Peyer's patch (tissue), 4 donors: ENCODE measurements around the gene EXOC4. TPM values are rescaled to one million over a fixed set of nuclear protein-coding genes. Genes with fewer than 3 reads are reported as not detected.

Source experiments
- DNase-seq, 3 donors: peaks; one replicate each; pipeline ENCODE4 v3.0.0-alpha.2; 2017 to 2019
- H3K27ac ChIP-seq, 4 donors: fragments of 200-600 bp; sonication (generic); one replicate each; pipeline ENCODE4 v1.5.1; 2016 to 2019
- H3K27me3 ChIP-seq, 2 donors: fragments of 200-600 bp; sonication (generic); one replicate each; pipeline ENCODE4 v1.5.1; 2019
- H3K36me3 ChIP-seq, 3 donors: fragments of 200-600 bp; sonication (generic); one replicate each; pipeline ENCODE4 v1.5.1; 2016 to 2019
- H3K4me1 ChIP-seq, 4 donors: fragments of 200-600 bp; sonication (generic); one replicate each; pipeline ENCODE4 v1.5.1; 2016 to 2019
- H3K4me3 ChIP-seq, 4 donors: fragments of 200-600 bp; sonication (generic); 1 replicate in 3 of 4; 2 replicates in 1 of 4; pipeline ENCODE4 v1.5.1; 2016 to 2019; ENCODE audit warnings: mild to moderate bottlenecking in 1 of 4
- H3K9me3 ChIP-seq, 4 donors: fragments of 200-600 bp; sonication (generic); one replicate each; pipeline ENCODE4 v1.5.1; 2016 to 2019; ENCODE audit warnings: mild to moderate bottlenecking in 1 of 4
- POLR2A ChIP-seq, 2 donors: fragments of 450-650 bp; IDR thresholded peaks; one replicate each; pipeline ENCODE4 v1.5.1; 2017; ENCODE audit warnings: antibody characterized with exemption in 2 of 2, mild to moderate bottlenecking in 2 of 2, moderate library complexity in 2 of 2
- total RNA-seq, 4 donors: library from RNA; depleted of rRNA; stranded (reverse); fragments of >200 nt; gene quantifications; one replicate each; pipeline ENCODE4 v1.1.0, GENCODE V29; 2016
- TF ChIP-seq, protein P1 (sequence below), 6 experiments: fragments of 450-650 bp in 4 of 6; fragments of 200-600 bp in 2 of 6; sonication (generic) in 1 of 6; IDR thresholded peaks; one replicate each; pipeline ENCODE4 v1.5.1; 2017 to 2019; ENCODE audit warnings: antibody characterized with exemption in 6 of 6, mild to moderate bottlenecking in 3 of 6, moderate library complexity in 1 of 6

The EXOC4 gene
- total RNA-seq, 4 donors from 2014 or later, result 128 to 502 (median 141) TPM

- no peaks in the 10 kb centered on the region for H3K9me3 ChIP-seq
- no peaks in the 10 kb centered on the region for H3K4me1 ChIP-seq
- DNase-seq, result no peak
Observed at GRCh38 chr7:133789974-133790373, 537.1 kb downstream of the EXOC4 start.

DNA sequence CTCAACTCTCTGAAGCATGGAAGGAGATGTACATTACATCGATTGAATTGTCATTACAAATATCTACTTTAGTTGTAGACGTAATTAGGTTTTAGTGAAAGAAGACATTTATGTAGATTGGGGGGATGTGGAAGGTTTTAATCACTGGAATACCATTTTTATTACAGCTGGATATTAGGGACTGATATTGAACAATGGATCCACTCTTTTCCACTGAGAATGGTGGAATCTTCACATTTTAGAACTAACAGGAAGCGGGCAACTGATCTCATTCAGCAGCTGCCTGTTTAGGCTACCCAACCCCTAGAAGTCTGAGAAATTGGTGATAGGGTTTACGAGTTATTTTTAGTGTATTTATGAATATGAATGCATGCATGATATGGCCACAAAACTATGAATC is 538.0 kb downstream of the EXOC4 start:
- no peak for DNase-seq
- no peaks in the 10 kb centered on the region for H3K9me3 ChIP-seq
- no peak overlapping the region for H3K27ac ChIP-seq
- H3K4me1 ChIP-seq, result no peaks in the 10 kb centered on the region
- no peak for TF ChIP-seq POLR2A (IDR thresholded peaks at IDR 0.05)
- TF ChIP-seq, protein P1, sequence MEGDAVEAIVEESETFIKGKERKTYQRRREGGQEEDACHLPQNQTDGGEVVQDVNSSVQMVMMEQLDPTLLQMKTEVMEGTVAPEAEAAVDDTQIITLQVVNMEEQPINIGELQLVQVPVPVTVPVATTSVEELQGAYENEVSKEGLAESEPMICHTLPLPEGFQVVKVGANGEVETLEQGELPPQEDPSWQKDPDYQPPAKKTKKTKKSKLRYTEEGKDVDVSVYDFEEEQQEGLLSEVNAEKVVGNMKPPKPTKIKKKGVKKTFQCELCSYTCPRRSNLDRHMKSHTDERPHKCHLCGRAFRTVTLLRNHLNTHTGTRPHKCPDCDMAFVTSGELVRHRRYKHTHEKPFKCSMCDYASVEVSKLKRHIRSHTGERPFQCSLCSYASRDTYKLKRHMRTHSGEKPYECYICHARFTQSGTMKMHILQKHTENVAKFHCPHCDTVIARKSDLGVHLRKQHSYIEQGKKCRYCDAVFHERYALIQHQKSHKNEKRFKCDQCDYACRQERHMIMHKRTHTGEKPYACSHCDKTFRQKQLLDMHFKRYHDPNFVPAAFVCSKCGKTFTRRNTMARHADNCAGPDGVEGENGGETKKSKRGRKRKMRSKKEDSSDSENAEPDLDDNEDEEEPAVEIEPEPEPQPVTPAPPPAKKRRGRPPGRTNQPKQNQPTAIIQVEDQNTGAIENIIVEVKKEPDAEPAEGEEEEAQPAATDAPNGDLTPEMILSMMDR (IDR thresholded peaks at IDR 0.05), result no peak
- no peaks in the 10 kb centered on the region for H3K27me3 ChIP-seq
- H3K36me3 ChIP-seq, result no peaks in the 10 kb centered on the region
- H3K4me3 ChIP-seq, result no peak overlapping the region

More at GRCh38 chr7:133789974-133790373, 537.1 kb downstream of the EXOC4 start:
- H3K4me3 ChIP-seq, result no peak overlapping the region
- H3K36me3 ChIP-seq, result no peaks in the 10 kb centered on the region
- no peak for TF ChIP-seq POLR2A (IDR thresholded peaks at IDR 0.05)
- TF ChIP-seq, protein P1 (IDR thresholded peaks at IDR 0.05), result no peak
- no peaks in the 10 kb centered on the region for H3K27me3 ChIP-seq
- H3K27ac ChIP-seq, result no peak overlapping the region

- H3K27ac ChIP-seq, result no peak overlapping the region
- no peaks in the 10 kb centered on the region for H3K9me3 ChIP-seq
- no peak overlapping the region for H3K4me3 ChIP-seq
- no peaks in the 10 kb centered on the region for H3K27me3 ChIP-seq
- no peak for DNase-seq
- TF ChIP-seq POLR2A (IDR thresholded peaks at IDR 0.05), result no peak
- TF ChIP-seq, protein P1 (IDR thresholded peaks at IDR 0.05), result no peak
- H3K4me1 ChIP-seq, result no peaks in the 10 kb centered on the region
- H3K36me3 ChIP-seq, result no peaks in the 10 kb centered on the region
Observed at GRCh38 chr7:133794479-133794878, 541.6 kb downstream of the EXOC4 start.

GRCh38 chr7:133795068-133795665 is 542.3 kb downstream of the EXOC4 start:
- H3K4me3 ChIP-seq, result no peak overlapping the region
- no peak overlapping the region for H3K27ac ChIP-seq
- H3K4me1 ChIP-seq, result no peaks in the 10 kb centered on the region
- TF ChIP-seq POLR2A (IDR thresholded peaks at IDR 0.05), result no peak
- TF ChIP-seq, protein P1 (IDR thresholded peaks at IDR 0.05), result no peak
- H3K36me3 ChIP-seq, result no peaks in the 10 kb centered on the region
- no peaks in the 10 kb centered on the region for H3K9me3 ChIP-seq
- no peak for DNase-seq
- H3K27me3 ChIP-seq, result no peaks in the 10 kb centered on the region

DNA sequence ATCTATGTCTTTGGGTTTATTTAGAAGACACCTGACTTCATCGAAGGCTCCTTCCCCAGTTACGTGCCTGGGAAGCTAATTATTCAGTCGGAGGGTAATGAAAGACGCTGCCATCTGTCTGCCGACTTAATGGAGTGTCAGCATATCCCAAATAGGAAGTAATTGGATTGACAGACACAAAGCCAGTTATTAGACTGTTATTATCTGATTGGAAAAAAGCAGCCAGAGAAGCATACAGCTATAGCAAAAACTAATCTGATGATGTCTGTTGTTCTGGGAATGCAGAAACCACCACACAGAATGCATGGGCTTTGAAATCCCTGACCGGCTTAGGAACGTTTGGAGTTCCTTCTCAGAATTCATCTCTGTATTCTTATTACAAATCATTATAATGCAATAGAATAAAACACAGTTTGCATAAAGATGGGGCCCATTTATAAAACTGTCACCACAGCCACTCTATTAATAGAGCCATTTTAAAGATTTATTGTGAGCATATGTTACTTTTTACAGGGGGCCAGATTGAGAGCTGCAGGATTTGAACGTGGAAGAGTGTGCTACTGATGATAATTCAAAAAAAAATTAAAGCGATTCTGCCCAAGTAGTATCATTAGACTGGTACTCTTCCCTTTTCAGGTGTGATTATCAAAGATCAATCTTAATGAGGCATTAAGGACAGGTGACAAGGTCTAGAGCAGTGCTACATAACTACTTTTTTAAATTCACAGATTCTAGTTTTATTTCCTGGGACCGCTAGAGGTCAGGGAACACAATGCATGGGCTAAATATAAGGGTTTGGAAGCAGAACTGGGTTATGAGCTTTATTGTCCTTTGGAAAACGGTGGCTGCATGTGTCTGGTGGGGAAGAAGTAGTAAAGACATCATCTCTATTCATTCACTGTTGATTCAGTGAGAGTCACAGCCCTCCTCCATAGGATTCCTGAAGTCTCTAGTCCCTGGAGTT is 544.2 kb downstream of the EXOC4 start:
- no peak for DNase-seq
- TF ChIP-seq, protein P1 (IDR thresholded peaks at IDR 0.05), result no peak
- H3K4me3 ChIP-seq, result no peak overlapping the region
- H3K9me3 ChIP-seq, result no peaks in the 10 kb centered on the region
- no peak overlapping the region for H3K27ac ChIP-seq
- no peaks in the 10 kb centered on the region for H3K36me3 ChIP-seq
- H3K4me1 ChIP-seq, result no peaks in the 10 kb centered on the region
- H3K27me3 ChIP-seq, result no peaks in the 10 kb centered on the region
